CD4-positive, alpha-beta memory T cell (primary cell): ENCODE data around the gene ESYT3. TPM values are rescaled to one million over a fixed set of nuclear protein-coding genes. Genes with fewer than 3 reads are reported as not detected.
"Not testable (repeated sequence)": the region's sequence is repeated elsewhere in the genome, so short reads cannot be mapped to it uniquely, and the experiment has no call there.

Experiments
- CTCF ChIA-PET: fragments of 350-600 bp; sonication (Branson Sonifier 250); formaldehyde crosslinking; loops from one replicate; lab custom pipeline; 2021; ENCODE audit warnings: inconsistent platforms; ENCODE audit not compliant: partially characterized antibody; lab: Charles Lee
- POLR2A ChIA-PET: fragments of 350-600 bp; sonication (Branson Sonifier 250); formaldehyde crosslinking; loops from one replicate; lab custom pipeline; 2021; ENCODE audit not compliant: partially characterized antibody; lab: Charles Lee
- DNase-seq, 5 donors: peaks; one replicate each; pipeline versions ENCODE4 v3.0.0 to v3.0.0-alpha.2; 2020 to 2022; ENCODE audit warnings: mixed read lengths in 1 of 5
- H3K27ac ChIP-seq: one replicate; pipeline ENCODE4 v1.7.0; 2013; ENCODE audit warnings: low read depth, low read length
- H3K27me3 ChIP-seq: 2 replicates; pipeline ENCODE4 v1.7.0; 2013; ENCODE audit warnings: mild to moderate bottlenecking, low read length, moderate library complexity; ENCODE audit not compliant: insufficient read depth
- H3K36me3 ChIP-seq: 2 replicates; pipeline ENCODE4 v1.7.0; 2013; ENCODE audit warnings: mild to moderate bottlenecking, low read length, moderate library complexity; ENCODE audit not compliant: insufficient read depth
- H3K4me1 ChIP-seq: 2 replicates; pipeline ENCODE4 v1.7.0; 2013; ENCODE audit warnings: mild to moderate bottlenecking, low read length, moderate library complexity; ENCODE audit not compliant: insufficient read depth
- H3K4me3 ChIP-seq, 2 donors: one replicate each; pipeline ENCODE4 v1.7.0; 2013; ENCODE audit warnings: low read length in 2 of 2, mild to moderate bottlenecking in 1 of 2
- H3K9me3 ChIP-seq, 2 donors: one replicate each; pipeline ENCODE4 v1.7.0; 2013; ENCODE audit warnings: low read length in 2 of 2, control low read depth in 1 of 2; ENCODE audit not compliant: control insufficient read depth in 1 of 2
- H3K27ac Mint-ChIP-seq, 7 donors: one replicate each; pipeline ENCODE4 v1.8.0; 2020 to 2021; ENCODE audit warnings: mixed read lengths in 7 of 7, mild to moderate bottlenecking in 6 of 7, inconsistent platforms in 3 of 7, moderate library complexity in 3 of 7
- H3K27me3 Mint-ChIP-seq, 2 donors: one replicate each; pipeline ENCODE4 v1.8.0; 2020 to 2021; ENCODE audit warnings: mixed read lengths in 2 of 2
- H3K36me3 Mint-ChIP-seq, 2 donors: one replicate each; pipeline ENCODE4 v1.8.0; 2020 to 2021; ENCODE audit warnings: mixed read lengths in 2 of 2, inconsistent platforms in 1 of 2, mild to moderate bottlenecking in 1 of 2
- H3K4me1 Mint-ChIP-seq, 4 donors: one replicate each; pipeline ENCODE4 v1.8.0; 2020 to 2021; ENCODE audit warnings: mixed read lengths in 4 of 4, mild to moderate bottlenecking in 1 of 4
- H3K4me3 Mint-ChIP-seq, 8 donors: one replicate each; pipeline ENCODE4 v1.8.0; 2020 to 2021; ENCODE audit warnings: mixed read lengths in 8 of 8, mild to moderate bottlenecking in 7 of 8, moderate library complexity in 6 of 8, inconsistent platforms in 3 of 8
- H3K9me3 Mint-ChIP-seq, 8 donors: one replicate each; pipeline ENCODE4 v1.8.0; 2020 to 2021; ENCODE audit warnings: mixed read lengths in 8 of 8, mild to moderate bottlenecking in 5 of 8, inconsistent platforms in 3 of 8, moderate library complexity in 1 of 8
- intact Hi-C: fragments of 100-400 bp; cut with micrococcal nuclease; formaldehyde crosslinking; loops from one replicate; pipeline ENCODE4 v1.15.1; 2023
- polyA plus RNA-seq, 2 donors: library from polyadenylated mRNA; unstranded; fragments of 300-500 nt; fragmentation: Illumina TruSeq; gene quantifications; one replicate each; pipeline ENCODE4 v1.2.3, GENCODE V29; 2021
- total RNA-seq, 2 experiments: library from RNA; stranded (reverse); gene quantifications; one replicate each; pipeline ENCODE4 v1.2.3, GENCODE V29; 2021

ESYT3 gene
- total and polyA plus RNA-seq, 4 experiments from 2014 or later = 0.11 TPM; not detected in 3

DNA sequence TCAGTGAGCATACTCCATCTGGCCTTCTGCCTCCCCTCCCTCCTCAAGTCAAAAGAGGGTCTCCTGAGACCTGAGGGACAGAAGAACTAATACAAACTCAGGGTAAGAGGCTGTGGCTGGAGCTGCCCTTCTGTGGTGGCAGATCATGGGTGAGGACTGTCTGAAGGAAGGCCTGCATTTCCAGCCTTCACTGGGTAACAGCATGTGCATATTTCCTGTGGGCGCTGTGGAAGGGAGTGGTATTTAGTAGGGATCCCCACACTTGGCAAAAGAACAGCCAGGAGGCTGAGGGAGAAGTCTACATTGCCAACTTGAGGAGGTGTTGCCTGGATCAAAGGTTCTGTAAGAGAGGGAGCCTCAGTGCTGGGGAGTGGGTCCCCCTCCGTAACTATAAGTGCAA is 10.1 kb upstream of the ESYT3 start:
- ChIA-PET CTCF (interaction anchor here (2.9 kb wide), 1 partner anchor 12 kb away, joined by 7 read pairs; no protein-coding TSS in a partner anchor), POLR2A (no interaction called here)
- Mint-ChIP-seq H3K27ac (no peak overlapping the region), H3K27me3 (peaks cover 2% of the 10 kb centered on the region in 2 donors), H3K36me3 (no peaks in the 10 kb centered on the region), H3K4me3 (no peak overlapping the region), H3K4me1 (no peaks in the 10 kb centered on the region), H3K9me3 (peaks cover 0 to 6% (median 0%) of the 10 kb centered on the region in 8 donors)
- Histone ChIP-seq H3K27ac (no peak overlapping the region), H3K36me3 (no peaks in the 10 kb centered on the region), H3K9me3 (no peaks in the 10 kb centered on the region), H3K27me3 (no peaks in the 10 kb centered on the region), H3K4me3 (no peak overlapping the region), H3K4me1 (no peaks in the 10 kb centered on the region)
- intact Hi-C loops = no loop called here
- no peak for DNase-seq

- no peak for DNase-seq
- Mint-ChIP-seq H3K36me3 (no peaks in the 10 kb centered on the region), H3K9me3 (peaks cover 0 to 6% (median 0%) of the 10 kb centered on the region in 8 donors), H3K27ac (no peak overlapping the region), H3K27me3 (peaks cover 2 to 3% of the 10 kb centered on the region in 2 donors), H3K4me1 (no peaks in the 10 kb centered on the region), H3K4me3 (no peak overlapping the region)
- Histone ChIP-seq H3K27me3 (no peaks in the 10 kb centered on the region), H3K27ac (no peak overlapping the region), H3K9me3 (no peaks in the 10 kb centered on the region), H3K4me3 (no peak overlapping the region), H3K4me1 (no peaks in the 10 kb centered on the region), H3K36me3 (no peaks in the 10 kb centered on the region)
- intact Hi-C loops = no loop called here
- ChIA-PET POLR2A (no interaction called here), CTCF (interaction anchor here (1.4 to 1.9 kb wide), 2 partner anchors 9 to 11 kb away, joined by 4 to 7 read pairs; no protein-coding TSS in a partner anchor)
Observed at GRCh38 chr3:138426211-138426610, 8.2 kb upstream of the ESYT3 start.

GRCh38 chr3:138426754-138427153 is 7.7 kb upstream of the ESYT3 start:
- H3K9me3 Mint-ChIP-seq, H3K27me3 ChIP-seq, H3K9me3 ChIP-seq, H3K27ac ChIP-seq, H3K4me1 ChIP-seq, H3K4me3 Mint-ChIP-seq, H3K36me3 ChIP-seq, H3K4me1 Mint-ChIP-seq, H3K27me3 Mint-ChIP-seq, H3K4me3 ChIP-seq, H3K36me3 Mint-ChIP-seq, H3K27ac Mint-ChIP-seq, POLR2A ChIA-PET, DNase-seq, intact Hi-C loops: not testable (repeated sequence)
- CTCF ChIA-PET = interaction anchor here (1.4 to 1.9 kb wide), 2 partner anchors 9 to 12 kb away, joined by 4 to 7 read pairs; no protein-coding TSS in a partner anchor

DNA sequence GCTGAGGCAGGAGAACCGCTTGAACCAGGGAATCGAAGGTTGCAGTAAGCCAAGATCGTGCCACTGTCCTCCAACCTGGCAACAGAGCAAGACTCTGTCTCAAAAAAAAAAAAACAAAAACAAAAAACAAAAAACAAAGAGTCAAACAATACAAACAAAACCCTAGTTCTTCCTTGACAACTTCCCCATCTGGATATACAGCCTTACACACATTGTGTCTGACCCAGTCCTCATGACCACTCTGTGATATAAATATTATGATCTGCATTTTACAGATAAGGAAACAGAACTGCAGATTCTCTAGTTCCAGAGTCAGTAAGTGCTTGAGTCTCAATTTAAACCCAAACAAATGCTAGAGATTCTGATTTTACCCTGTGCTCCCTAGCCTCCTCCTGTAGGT is 4.8 kb upstream of the ESYT3 start:
- H3K4me3 ChIP-seq = no peak overlapping the region
- Mint-ChIP-seq H3K4me1 (peaks cover 2 to 12% (median 7%) of the 10 kb centered on the region in 4 donors), H3K27me3 (peaks cover 17 to 21% of the 10 kb centered on the region in 2 donors), H3K36me3 (no peaks in the 10 kb centered on the region), H3K4me3 (no peak overlapping the region), H3K9me3 (no peaks in the 10 kb centered on the region), H3K27ac (no peak overlapping the region)
- no peak overlapping the region for H3K27ac ChIP-seq
- peaks cover 5% of the 10 kb centered on the region for H3K27me3 ChIP-seq
- DNase-seq = no peak
- CTCF ChIA-PET = interaction anchor here (2.1 kb wide), 1 partner anchor 12 kb away, joined by 5 read pairs; no protein-coding TSS in a partner anchor
- intact Hi-C loops = no loop called here
- H3K4me1 ChIP-seq = peaks cover 8% of the 10 kb centered on the region
- no peaks in the 10 kb centered on the region for H3K9me3 ChIP-seq
- POLR2A ChIA-PET = no interaction called here
- no peaks in the 10 kb centered on the region for H3K36me3 ChIP-seq

GRCh38 chr3:138432576-138433240 is 1.7 kb upstream of the ESYT3 start:
- no peak overlapping the region for H3K27ac ChIP-seq
- no peaks in the 10 kb centered on the region for H3K9me3 Mint-ChIP-seq
- no peaks in the 10 kb centered on the region for H3K36me3 ChIP-seq
- H3K36me3 Mint-ChIP-seq = no peaks in the 10 kb centered on the region
- no peak for DNase-seq
- peaks cover 5 to 25% (median 13%) of the 10 kb centered on the region in 4 donors for H3K4me1 Mint-ChIP-seq
- H3K4me3 ChIP-seq = no peak overlapping the region
- intact Hi-C loops = no loop called here
- ChIA-PET CTCF (interaction anchor here (1.5 kb wide), 1 partner anchor 16 kb away, joined by 7 read pairs; no protein-coding TSS in a partner anchor), POLR2A (no interaction called here)
- H3K27ac Mint-ChIP-seq = no peak overlapping the region
- H3K4me1 ChIP-seq = peaks cover 16% of the 10 kb centered on the region
- H3K27me3 Mint-ChIP-seq = peaks cover 27 to 38% of the 10 kb centered on the region in 2 donors
- peaks cover 16% of the 10 kb centered on the region for H3K27me3 ChIP-seq
- H3K9me3 ChIP-seq = no peaks in the 10 kb centered on the region
- H3K4me3 Mint-ChIP-seq = peak overlapping the region in 1 of 8 donors; percentile 63

GRCh38 chr3:138433892-138434275 is 532 bp upstream of the ESYT3 start:
- Mint-ChIP-seq H3K4me3 (peak overlapping the region; percentile 61 to 82 (median 70)), H3K36me3 (no peaks in the 10 kb centered on the region), H3K9me3 (no peaks in the 10 kb centered on the region), H3K27ac (no peak overlapping the region), H3K4me1 (peaks cover 5 to 25% (median 13%) of the 10 kb centered on the region in 4 donors), H3K27me3 (peaks cover 27 to 43% of the 10 kb centered on the region in 2 donors)
- Histone ChIP-seq H3K4me1 (peaks cover 16% of the 10 kb centered on the region), H3K9me3 (no peaks in the 10 kb centered on the region), H3K27me3 (peaks cover 16% of the 10 kb centered on the region), H3K27ac (no peak overlapping the region), H3K36me3 (no peaks in the 10 kb centered on the region), H3K4me3 (no peak overlapping the region)
- no peak for DNase-seq
- intact Hi-C loops = no loop called here
- CTCF ChIA-PET = interaction anchor here (1.6 kb wide), 1 partner anchor 17 kb away, joined by 5 read pairs; no protein-coding TSS in a partner anchor
- POLR2A ChIA-PET = no interaction called here

GRCh38 chr3:138434875-138435772 is 708 bp downstream of the ESYT3 start:
- peaks cover 16% of the 10 kb centered on the region for H3K4me1 ChIP-seq
- H3K27me3 Mint-ChIP-seq = peaks cover 27 to 49% of the 10 kb centered on the region in 2 donors
- H3K36me3 Mint-ChIP-seq = no peaks in the 10 kb centered on the region
- DNase-seq = no peak
- H3K27ac ChIP-seq = no peak overlapping the region
- no peaks in the 10 kb centered on the region for H3K36me3 ChIP-seq
- no peaks in the 10 kb centered on the region for H3K9me3 Mint-ChIP-seq
- H3K27ac Mint-ChIP-seq = no peak overlapping the region
- peak overlapping the region in 6 of 8 donors; percentile 36 to 72 (median 68) for H3K4me3 Mint-ChIP-seq
- peaks cover 5 to 25% (median 13%) of the 10 kb centered on the region in 4 donors for H3K4me1 Mint-ChIP-seq
- H3K4me3 ChIP-seq = peak overlapping the region in 1 of 2 donors; percentile 24
- intact Hi-C loops = no loop called here
- H3K27me3 ChIP-seq = peaks cover 16% of the 10 kb centered on the region
- no peaks in the 10 kb centered on the region for H3K9me3 ChIP-seq
- POLR2A ChIA-PET = no interaction called here
- CTCF ChIA-PET = interaction anchor here (1.6 kb wide), 1 partner anchor 18 kb away, joined by 5 read pairs; no protein-coding TSS in a partner anchor
